ENCODE results near the gene B3GAT1.
"Not testable (repeated sequence)": the region's sequence is repeated elsewhere in the genome, so short reads cannot be mapped to it uniquely, and the experiment has no call there.

B3GAT1 gene

DNA sequence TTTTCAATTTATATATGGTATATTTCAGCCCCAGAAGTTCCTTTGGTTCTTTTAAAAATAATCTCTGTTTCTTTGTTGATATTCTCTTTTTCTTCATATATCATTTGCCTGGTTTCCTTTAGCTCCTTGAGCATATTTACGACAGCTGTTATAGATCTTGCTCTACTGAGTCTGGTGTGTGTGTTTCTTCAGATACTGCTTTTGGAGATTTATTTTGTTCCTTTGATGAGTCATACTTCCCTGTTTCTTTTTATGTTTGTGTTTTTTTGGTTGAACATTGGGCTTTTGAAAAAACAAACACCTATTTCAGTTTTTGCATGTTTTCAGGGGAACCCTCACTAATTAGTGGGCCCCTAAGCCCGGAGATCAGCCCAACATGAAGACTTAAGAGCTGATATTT is 56.9 kb downstream of the B3GAT1 start:
- no peak for DNase-seq (ENCODE audit: low read depth)

DNA sequence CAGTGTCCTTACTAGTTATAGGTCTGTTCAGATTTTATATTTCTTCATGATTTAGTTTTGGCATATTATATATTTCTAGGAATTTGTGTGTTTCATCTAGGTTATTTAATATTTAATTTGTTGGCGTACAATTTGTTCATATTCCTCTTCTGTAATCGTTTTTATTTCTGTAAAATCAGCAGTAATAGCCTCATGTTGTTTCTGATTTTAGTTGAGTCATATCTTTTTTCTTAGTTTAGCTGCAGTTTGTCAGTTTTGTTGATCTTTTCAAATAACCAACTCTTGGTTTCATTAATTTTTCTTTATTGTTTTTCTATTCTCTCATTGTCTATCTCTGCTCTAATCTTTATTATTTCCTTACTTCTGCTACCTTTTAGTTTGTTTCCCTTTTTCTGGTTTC is 59.9 kb downstream of the B3GAT1 start:
- no peak for DNase-seq (ENCODE audit: low read depth)

DNA sequence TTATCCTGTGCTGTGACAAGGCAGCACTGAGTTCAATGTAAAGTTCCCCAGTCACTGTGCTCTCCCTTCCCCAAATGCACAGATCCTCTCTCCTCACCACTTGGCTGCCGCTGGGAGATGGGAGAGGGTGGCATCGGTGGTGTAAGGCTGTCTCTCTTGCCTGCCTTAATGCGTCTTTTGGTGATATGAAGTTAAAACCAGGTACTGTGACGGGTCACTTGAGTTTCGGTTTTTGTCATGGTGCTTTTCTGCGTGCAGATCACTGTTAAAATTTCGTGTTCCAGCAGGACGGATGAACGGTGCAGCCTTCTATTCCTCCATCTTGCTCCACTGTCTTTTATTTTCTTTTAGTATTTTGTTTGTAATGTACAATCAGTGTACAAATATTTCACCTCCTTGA is 61.7 kb downstream of the B3GAT1 start:
- DNase-seq (ENCODE audit: low read depth) = no peak

DNA sequence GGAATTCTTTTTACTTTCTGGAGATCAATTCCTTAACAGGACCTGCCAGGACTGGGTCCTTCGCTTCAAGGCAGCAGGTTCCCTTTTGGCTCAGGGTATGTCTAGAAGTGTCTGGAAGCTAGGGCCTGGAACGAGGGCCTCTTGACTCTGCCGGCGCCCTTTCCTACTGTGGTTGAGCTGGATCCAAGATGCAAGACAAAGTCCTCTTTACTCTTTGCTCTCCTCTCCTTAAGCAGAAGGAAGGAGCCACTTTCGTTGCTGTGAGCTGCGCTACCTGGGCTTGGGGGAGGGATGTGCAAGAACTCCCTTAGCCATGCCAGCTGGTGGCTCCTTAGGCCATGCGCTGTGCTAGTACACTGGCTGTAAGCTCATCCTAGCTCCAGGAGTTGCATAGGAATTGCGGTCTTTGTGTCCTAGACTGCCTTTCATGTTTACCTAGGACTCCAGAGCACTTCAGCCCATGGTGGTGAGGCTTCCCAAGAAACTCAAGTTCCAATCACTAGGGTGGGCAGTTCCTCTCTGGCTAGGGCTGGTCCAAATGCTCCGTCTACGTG is 62.2 kb downstream of the B3GAT1 start:
- no peak for DNase-seq (ENCODE audit: low read depth)

DNA sequence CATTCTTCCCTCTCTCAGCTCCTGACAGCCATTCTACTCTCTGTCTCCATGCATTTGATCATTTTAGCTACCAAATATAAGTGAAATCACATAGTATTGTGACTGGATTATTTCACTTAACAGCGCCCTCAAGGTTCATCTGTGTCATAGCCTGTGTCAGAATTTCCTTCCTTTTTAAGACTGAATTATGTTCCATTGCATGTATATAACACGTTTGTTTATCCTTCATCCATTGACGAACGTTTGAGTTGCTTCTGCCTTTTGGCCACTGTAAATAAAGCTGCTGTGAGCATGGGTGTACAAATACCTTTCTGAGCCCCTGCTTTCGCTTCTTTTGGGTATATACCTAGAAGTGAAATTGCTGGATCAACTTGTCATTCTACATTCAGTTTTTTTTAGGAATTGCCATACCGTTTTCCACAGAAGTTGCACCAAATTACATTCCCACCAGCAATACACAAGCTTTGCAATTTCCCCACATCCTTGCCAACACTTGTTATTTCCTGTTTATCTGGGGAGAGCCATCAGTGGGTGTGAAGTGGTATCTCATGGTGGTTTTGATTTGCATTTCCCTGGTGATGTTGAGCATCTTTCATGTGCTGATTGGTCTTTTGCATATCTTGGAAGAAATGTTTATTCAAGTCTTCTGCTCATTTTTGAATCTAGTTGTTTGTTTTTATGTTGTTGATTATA is 62.8 kb downstream of the B3GAT1 start:
- no peak for DNase-seq (ENCODE audit: low read depth)

DNA sequence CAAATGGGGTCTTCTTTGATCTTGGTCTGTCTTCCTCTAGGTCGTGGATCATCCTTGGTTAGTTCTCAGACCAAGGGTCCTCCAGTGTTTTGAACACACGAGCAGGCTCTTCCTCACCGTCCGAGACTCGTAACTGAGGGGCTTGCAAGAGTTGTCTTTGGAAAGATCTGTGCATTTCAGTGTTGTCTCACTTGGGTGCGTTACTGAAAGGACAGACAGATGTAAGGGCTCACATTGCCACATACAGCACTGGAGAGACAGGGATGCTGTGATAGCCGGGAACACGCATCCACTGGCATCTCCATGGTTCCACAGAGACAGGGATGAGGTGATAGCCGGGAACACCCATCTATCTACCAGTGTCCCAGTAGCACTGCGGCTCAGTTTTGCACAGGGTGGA is 64.6 kb downstream of the B3GAT1 start:
- DNase-seq (ENCODE audit: low read depth) = no peak

DNA sequence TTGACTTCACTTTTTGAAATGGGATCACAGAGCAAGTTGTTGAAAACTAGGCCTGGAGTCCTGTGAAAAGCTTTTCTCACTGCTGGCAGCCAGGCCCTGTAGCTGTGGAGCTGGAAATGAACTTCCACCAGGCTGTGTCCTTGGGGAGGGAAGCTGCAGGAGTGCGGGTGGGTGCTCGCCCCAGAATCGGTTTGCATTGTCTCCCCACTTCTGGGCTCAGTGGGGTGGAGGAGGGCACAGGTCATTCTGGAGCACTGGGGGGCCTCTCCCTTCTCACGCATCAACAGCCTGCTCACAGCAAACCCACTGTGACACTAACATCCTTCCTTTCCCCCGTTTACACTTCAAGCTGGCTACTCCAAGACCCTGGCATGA is 65.1 kb downstream of the B3GAT1 start:
- DNase-seq (ENCODE audit: low read depth) = no peak

DNA sequence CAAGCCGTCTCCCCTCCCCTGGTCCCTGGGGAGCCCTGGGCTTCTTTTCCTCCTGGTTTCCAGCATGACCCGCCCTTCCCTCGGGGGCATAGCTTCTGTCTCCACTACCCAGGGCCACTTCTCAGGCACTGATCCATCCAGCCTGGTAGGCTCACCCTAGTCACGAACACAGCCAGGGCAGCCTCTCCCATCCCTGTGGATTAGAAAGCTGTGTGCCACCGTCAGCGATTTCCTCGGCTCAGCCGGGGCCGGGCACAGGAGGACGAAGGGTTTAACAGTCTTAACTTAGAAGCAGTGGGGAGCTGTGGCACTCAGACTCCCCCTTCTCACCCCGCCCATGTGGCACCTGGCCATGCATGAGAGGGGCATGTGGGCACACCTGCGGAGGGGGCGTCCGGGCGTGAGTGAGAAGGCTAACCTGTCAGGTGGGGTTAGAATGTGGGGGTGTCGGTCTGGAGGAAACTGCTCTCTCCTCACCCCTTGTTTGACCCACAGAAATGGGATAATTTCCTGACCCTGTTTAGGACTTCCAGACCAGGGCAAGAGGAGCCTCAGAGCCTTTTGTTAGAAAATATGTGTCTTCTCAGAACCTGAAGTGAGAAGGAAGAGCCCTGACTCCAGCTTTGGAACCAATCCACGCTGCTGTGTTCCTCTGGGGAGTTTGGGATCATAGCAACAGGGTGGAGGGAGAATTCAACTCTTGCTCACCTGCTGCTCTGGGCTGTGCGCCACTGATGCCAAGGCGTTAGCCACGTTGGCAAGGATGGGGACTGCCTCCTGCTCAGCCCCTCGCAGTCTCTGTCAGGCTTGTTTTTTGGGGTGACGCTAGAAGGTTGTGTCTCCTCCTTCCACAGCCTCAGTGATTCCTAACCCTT is 65.7 kb downstream of the B3GAT1 start:
- DNase-seq (ENCODE audit: low read depth) = no peak

DNA sequence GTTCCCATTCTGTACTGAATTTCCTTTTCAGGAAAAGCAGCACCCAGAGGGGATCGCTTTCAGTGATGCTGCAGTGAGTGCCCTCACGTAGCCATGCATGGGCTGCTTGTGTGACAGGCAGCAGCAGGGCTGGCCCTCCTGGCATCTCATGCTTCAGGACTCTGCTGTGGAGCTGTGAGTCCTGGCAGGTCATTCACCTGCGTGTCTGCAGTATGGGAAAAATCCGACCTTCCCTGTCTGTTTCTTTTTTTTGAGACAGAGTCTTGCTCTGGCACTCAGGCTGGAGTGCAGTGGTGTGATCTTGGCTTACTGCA is 66.8 kb downstream of the B3GAT1 start:
- DNase-seq (ENCODE audit: low read depth) = no peak

DNA sequence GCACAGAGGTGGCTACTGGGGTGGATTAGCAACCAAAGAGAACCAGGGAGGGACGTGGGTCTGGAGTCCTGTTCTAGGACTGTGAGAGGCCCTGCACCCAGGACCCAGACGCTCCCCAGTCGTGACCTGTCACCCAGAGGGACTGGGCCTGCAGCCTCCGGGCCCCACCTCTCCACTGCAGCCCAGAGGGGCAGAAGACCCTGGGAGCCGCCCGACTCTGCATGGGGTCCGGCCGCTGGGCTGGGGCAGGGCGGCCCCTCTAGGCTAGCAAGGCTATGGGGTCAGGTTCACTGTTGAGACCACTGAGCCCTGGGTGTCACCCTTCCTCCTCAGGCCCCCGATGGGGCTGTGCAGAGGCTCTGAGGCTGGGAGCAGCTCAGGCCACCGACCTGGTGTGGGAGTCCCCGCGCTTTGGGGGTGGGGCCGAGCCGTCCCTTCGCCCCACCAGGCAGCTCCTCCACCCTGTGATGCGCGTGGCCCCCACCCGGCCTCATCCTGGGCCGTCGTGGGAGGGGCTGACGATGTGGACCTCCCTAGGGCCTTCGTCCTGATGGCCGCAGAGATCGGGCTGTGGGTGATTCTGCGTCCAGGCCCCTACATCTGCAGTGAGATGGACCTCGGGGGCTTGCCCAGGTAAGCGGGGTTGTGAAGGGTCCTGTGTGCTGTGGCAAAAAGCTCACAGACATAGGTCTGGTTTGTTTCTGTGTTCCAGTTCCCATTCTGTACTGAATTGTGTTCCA is 67.4 kb downstream of the B3GAT1 start:
- DNase-seq (ENCODE audit: low read depth) = not testable (repeated sequence)

DNA sequence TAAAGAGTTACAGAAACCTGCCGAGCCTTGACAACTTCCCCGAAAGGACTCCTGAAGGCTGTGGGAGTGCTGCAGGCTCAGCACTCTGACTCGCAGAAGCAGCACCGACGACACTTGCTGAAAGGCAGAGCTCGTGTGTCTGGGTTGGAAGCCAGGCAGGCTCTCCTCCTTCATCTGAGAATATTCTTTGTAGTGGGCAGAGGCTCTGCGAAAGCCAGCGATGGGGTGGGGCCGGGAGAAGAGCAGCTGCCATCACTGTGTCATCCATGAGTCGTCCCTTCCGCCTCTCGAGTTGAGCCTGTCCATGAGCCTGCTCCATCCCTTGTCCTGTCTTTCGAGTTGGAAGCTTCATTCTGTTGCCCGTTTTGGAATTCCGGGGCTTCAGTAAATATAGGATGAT is 68.4 kb downstream of the B3GAT1 start:
- DNase-seq (ENCODE audit: low read depth) = no peak

DNA sequence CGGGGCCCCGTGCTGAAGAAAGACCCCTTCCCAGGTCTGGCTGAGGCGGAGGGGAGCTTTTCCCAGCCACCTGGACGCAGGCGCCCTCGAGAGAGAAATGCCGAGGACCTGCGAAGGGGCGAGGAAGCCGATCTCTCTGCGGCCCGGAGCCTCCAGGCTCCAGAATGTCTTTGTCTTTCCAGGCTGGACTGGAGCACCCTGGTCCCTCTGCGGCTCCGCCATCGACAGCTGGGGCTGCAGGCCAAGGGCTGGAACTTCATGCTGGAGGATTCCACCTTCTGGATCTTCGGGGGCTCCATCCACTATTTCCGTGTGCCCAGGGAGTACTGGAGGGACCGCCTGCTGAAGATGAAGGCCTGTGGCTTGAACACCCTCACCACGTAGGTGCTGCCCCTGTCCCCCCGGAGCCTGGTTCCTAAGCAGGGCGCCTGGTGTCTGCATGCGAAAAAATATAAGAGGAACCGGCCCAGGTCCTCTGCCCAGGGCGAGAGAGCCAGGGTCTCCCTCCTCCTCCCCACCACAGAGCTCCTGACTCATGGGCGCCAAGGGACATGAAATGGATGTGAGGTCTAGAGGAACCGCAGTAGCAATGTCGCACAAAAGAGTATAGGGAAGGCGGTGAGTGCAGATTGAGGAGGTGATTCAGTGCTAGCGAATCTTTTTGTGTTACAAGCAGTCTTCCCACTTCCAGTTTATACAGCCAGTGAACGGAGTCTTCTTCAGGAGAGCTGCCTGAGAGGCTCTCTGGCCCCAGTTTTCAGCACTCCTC is 69.3 kb downstream of the B3GAT1 start:
- DNase-seq (ENCODE audit: low read depth) = no peak

DNA sequence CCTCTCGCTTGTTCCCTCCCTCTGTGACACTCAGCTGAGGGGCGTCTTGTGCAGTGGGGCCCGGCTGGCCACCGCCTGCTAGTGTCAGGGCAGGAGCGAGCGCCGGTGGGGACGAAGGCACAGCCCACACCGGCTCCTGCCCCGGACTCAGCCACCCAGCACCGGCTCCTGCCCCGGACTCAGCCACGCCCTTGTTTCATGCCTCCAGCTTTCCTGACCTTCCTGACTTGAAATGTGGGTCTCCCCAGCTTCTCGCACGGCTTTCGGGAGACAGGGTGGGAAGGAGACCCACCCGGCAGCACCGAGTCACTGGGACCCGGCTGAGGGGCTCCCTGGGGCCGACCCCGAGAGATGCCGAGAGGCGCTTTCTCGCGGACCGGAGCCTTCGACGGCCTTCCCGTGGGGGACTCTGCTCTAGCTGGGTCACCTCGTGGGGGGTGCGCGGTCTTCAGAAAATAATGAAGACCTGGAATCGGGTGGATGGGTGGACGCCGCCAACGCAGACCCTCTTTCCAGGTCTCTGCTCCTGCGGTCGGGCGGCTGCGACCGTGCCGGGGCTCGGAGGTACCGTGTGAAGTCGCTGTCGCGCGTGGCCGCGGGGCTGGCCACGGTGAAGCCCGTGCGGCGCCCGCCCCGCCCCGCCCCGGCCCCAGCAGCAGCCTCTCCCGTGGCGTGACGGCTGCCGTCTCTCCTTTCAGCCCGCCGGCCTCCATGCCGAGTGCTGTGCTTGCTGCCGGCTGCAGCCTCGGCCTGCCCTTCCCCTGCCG is 70.1 kb downstream of the B3GAT1 start:
- DNase-seq (ENCODE audit: low read depth) = no peak

DNA sequence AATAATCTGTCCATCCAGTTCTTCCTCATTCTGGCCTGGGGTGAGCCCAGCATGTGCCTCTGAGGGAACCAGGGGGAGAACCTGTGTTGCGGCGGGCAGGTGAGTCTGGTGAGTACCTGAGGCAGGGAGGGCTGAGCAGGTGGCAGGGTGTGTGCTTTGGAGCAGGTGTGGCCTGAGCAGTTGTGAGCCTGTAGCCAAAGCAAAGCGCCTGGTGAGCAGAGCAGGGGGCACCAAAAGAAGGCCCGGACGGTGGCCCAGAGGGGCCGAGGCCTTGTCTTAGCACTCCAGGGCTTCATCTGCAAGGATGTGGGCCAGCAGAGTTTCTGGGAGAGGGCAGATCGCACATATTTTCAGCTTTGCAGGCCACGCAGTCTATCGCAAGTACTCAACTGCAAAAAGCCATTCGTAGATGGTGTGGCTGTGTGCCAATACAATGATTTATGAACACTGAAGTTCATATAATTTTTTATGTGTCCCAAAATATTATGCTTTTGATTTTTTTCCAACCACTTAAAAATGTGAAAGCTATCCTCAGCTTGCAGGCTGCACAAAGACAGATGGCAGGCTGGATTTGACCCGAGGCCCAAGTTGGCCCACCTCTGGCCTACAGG is 71.6 kb downstream of the B3GAT1 start:
- DNase-seq (ENCODE audit: low read depth) = no peak

DNA sequence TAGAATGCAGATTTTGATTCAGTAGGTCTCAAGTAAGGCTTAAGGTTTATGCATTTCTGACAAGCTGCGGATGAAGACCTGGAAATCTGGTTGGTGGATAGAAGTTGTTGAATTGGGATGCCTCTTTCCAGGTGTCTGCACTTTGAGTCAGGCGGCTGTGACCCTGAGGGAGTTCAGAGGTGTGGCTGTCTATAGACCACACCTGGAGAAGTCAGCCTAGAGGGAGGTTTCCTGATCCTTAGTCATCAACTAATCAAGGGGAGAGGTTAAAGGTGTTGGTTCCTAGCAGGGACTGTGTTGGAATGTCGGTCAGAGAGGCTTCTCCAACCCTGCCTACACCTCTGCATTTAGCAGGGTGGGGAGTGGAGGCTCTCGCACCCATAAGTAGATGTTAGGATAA is 72.3 kb downstream of the B3GAT1 start:
- DNase-seq (ENCODE audit: low read depth) = no peak

DNA sequence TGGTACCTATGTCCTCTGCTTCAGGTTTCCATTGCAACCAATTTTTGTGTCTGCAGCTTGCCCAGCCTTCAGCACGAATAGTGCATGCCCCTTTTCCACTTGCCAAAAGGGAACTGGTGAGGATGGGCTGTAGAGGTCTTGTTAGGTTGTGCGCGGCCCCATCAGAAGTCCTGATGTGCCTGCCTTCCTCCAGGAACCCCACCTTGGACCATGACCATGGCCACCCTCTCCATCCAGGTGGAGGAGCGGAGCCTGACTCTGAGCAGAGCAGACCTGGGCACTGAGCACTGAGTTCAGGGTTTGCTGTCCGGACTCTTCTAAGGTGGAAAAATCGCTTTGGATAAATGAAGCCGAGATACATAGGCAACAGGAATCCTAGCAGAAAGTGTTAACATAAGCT is 73.4 kb downstream of the B3GAT1 start:
- DNase-seq (ENCODE audit: low read depth) = no peak

DNA sequence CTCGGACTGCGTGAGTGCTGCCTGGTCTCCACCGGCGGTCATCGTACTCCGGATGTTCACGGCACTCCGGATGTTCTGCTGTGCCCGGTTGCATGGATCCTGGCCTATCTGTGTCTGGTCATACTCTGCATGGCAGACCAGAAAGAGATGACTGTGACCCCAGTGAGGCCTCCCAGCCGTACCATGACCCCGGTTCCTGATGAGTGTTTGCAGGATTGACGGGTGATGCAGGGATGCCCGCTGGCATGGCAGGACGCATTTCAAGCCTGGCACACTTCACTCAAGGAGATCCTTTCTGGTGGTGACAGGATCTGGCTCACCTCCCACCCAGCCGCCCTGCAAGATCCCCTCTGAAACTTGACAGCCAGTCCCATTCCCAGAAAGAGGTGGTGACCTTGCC is 74.0 kb downstream of the B3GAT1 start:
- no peak for DNase-seq (ENCODE audit: low read depth)

DNA sequence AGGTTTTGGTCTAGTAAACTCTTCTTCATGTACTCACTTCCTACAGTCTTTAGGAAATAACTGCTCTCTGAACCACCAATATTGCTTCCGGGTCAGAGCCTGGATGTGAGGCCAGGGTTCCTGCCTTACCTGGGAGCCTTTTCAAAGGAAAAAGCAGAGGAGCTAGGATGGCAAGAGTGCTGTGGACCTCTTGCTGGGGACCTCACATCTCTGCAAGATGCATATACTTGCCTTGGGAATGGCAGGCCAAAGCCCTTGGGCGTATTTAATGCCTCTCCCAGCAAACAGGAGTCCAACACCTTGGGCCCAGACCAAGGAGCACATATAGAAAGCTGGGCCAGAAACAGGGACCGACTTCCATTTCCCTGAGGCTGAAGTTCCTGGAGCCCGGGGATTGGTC is 75.0 kb downstream of the B3GAT1 start:
- DNase-seq (ENCODE audit: low read depth) = no peak

DNA sequence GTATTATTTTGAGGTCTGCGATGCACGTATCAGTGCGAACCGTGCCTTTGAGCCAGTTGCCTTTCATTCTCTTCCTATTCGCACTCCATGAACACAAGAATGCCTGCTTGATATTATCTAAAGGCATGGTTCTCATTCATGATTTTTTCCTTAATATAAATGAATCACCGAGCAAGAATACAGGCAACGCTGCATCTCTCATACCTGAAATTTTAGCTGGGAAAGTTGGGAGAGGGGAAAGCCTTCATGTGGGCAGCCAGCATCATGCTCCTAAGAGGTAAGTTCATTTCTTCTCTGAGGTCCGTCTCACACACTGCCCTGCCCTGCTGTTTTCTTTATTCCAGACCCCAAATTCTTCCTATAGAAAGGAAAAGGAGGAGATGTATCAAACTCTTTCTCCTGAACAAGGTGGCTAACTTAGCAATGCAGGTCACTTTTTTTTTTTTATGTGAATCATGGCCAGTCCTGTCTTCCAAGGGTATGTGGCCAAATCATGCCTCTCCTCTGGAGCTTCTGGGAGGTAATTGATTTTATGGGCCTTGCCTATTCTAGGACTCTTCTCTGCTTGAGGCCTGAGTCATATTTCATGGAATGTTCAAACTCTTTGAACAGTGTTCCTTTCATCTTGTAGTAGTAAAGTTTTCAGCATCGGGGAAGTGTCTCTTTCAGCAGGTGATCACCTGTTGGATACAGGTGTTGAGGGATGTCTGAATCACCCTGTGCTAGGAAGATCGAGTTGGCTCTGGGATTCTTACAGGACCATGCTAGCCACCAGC is 77.1 kb downstream of the B3GAT1 start:
- DNase-seq (ENCODE audit: low read depth) = no peak

DNA sequence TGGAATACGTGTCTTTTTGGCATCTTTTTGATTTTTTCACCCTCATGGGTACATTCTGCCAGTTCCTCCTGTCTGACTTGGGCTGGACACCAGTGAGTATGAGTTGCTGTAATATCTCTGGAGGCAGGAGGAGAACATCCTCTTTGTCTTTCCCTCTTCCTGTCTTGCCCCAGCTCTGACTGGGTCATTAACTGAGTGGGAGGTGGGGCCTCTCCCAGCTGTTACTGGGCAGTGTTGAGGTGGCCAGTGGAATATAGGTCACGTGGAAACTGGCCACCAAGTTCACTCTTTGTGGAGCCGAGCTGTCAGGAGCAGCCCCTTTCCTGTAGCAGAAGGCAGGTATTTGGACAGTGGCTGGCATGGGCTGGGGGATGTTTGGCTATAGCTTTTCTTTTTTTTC is 78.1 kb downstream of the B3GAT1 start:
- DNase-seq (ENCODE audit: low read depth) = no peak

Measured in stimulated activated CD8-positive, alpha-beta memory T cell treated with anti-CD3 and anti-CD28 coated beads, Interleukin-12 subunit alpha, Interleukin-12 subunit beta, amount 100 ng/mL, for 4 hours (primary cell).